Heart right ventricle (tissue), 16 donors: ENCODE measurements around the gene DCAF12. TPM values are rescaled to one million over a fixed set of nuclear protein-coding genes. Genes with fewer than 3 reads are reported as not detected.

Source experiments
- ATAC-seq, 8 donors: fragments of 200-7000 bp; cut with Tn5 transposase; one replicate each; pipeline ENCODE4 v1.9.1; 2020; ENCODE audit warnings: mild to moderate bottlenecking in 8 of 8, moderate library complexity in 8 of 8, moderate number of reproducible peaks in 1 of 8
- DNase-seq, 2 donors: peaks; one replicate each; pipeline ENCODE4 v3.0.0-alpha.2; 2020
- H3K27ac ChIP-seq, 10 donors: fragments of 200-600 bp; sonication (generic) in 2 of 10; one replicate each; pipeline versions ENCODE4 v1.5.0 to v1.8.0; 2020 to 2022; ENCODE audit warnings: mild to moderate bottlenecking in 3 of 10
- H3K27me3 ChIP-seq, 7 donors: fragments of 200-600 bp; one replicate each; pipeline ENCODE4 v1.8.0; 2021 to 2022; ENCODE audit warnings: mild to moderate bottlenecking in 2 of 7
- H3K36me3 ChIP-seq, 9 donors: fragments of 200-600 bp; sonication (generic) in 1 of 9; one replicate each; pipeline versions ENCODE4 v1.5.0 to v1.8.0; 2020 to 2022; ENCODE audit warnings: mild to moderate bottlenecking in 2 of 9
- H3K4me1 ChIP-seq, 9 donors: fragments of 200-600 bp; sonication (generic) in 1 of 9; one replicate each; pipeline versions ENCODE4 v1.5.0 to v1.8.0; 2020 to 2022; ENCODE audit warnings: mild to moderate bottlenecking in 4 of 9
- H3K4me3 ChIP-seq, 10 donors: fragments of 200-600 bp; sonication (generic) in 2 of 10; one replicate each; pipeline versions ENCODE4 v1.5.0 to v1.8.0; 2020 to 2022; ENCODE audit warnings: mild to moderate bottlenecking in 7 of 10, moderate library complexity in 2 of 10
- H3K9me3 ChIP-seq, 11 donors: fragments of 200-600 bp in 10 of 11; sonication (generic) in 2 of 11; one replicate each; pipeline versions ENCODE4 v1.5.0 to v1.8.0; 2013 to 2022; ENCODE audit warnings: mild to moderate bottlenecking in 2 of 11, control low read depth in 1 of 11, moderate library complexity in 1 of 11
- WGBS, 2 donors: extraction: QIAGEN DNeasy Blood & Tissue Kit; methylation state at CpG; one replicate each; pipeline ENCODE4 v1.1.7; 2013; ENCODE audit warnings: inconsistent platforms in 1 of 2; 5-methylcytosine and 5-hydroxymethylcytosine counted together
- intact Hi-C, 10 donors: fragments of 100-400 bp; cut with DNase I; formaldehyde crosslinking; loops; one replicate each; pipeline versions ENCODE4 v1.11.1 to v1.14.2; 2022
- polyA plus RNA-seq, 2 donors: library from polyadenylated mRNA; stranded (reverse); fragments of 200-250 nt; gene quantifications; one replicate each; pipeline ENCODE4 v1.2.3, GENCODE V29; 2013
- total RNA-seq, 10 donors: library from RNA; stranded (reverse); fragmentation: NEBNext Ultra II Directional in 3 of 10; extraction: Animal tissue kit (Norgen Biotek cat#: 25700) in 3 of 10; gene quantifications; one replicate each; pipeline versions ENCODE4 v1.2.1 to v1.2.4, GENCODE V29; 2021 to 2023
- TF ChIP-seq, protein P1 (sequence below), 9 donors: fragments of 200-600 bp; sonication (generic) in 2 of 9; IDR thresholded peaks; one replicate each; pipeline versions ENCODE4 v1.5.0 to v1.8.0; 2021 to 2022; ENCODE audit warnings: antibody characterized with exemption in 9 of 9, mild to moderate bottlenecking in 5 of 9, moderate library complexity in 1 of 9
- donor health status: Arrhythmogenic right ventricular cardiomyopathy.
- donor health status: ischemic (EF 13 %, LVEDD 7.1; RV severe dilation, severe dysfunction).
- donor health status: healthy with polysubstance abuse.
- donor health status: DM: no; HTN: yes; CAD: no.
- donor health status: DM: no; HTN: no; CAD: no.
- donor health status: ischemic (EF 25% LVEDD 6.9; RV normal size, moderate dysfunction).
- donor health status: ischemic (EF 25% LVEDD 5.7; RV mildly dilated, moderate dysfunction).
- donor health status: healthy.
- donor health status: DM: yes; HTN: yes; CAD: no.
- donor health status: Ischemic cardiomyopathy.
- donor health status: ischemic (EF 35%, LVEDD 5.7; RV mildly dilated, moderate dysfunction).
- donor health status: nonischemic (EF 11% LVEDD 7.7; RV severe dilation, severe dysfunction).
- donor health status: DM: yes; HTN: yes; CAD: no.
- donor health status: PGD.
- donor health status: ischemic (EF 29% LVEDD 5.4; RV normal size, mild dysfunction).
- donor health status: nonischemic (EF 23%, LVEDD 6.1; RV moderate dilation, normal function).

The DCAF12 gene
- total and polyA plus RNA-seq, 12 donors: 6.4 to 24.2 (median 15.7) TPM

DNA sequence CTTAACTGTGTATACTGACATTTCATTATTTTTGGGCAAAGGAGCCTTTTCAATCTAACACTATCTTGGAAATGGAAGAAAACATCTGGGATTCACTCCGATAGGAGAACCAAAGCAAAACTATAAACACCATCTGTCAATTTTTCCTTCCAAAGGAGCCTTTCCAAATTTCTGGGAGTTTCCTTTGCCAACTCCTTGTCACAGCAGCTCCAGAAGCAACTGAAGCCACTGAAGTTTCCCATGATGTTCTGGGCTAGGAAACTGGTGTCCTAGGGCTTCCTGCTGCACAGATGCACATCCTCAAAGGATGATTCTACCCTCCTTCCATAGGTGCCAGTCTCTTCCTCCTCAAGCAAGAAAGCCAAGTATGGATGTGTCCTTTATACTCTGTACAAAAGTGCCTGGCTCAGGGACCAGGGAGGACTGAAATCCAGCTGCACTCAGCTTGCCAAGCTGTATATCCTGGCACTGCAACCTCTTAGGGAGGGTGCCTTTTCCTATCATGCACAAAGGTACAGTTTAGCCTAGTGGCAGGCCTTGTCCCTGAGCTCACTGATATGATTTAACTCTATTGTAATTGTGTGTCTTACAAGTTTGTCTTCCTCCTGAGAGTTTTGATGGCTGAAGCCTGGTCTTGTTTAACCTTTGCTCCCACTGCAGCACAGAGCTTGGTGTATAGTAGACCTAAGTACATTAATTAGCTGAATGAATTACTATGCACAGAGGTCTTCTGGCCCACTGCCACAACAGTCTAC lies 43.9 kb upstream of the DCAF12 start:
- Histone ChIP-seq H3K36me3 (no peaks in the 10 kb centered on the region), H3K4me1 (peaks cover 0 to 26% (median 14%) of the 10 kb centered on the region in 9 donors), H3K27me3 (no peaks in the 10 kb centered on the region), H3K27ac (peak overlapping the region in 7 of 10 donors; percentile 20 to 62 (median 38)), H3K4me3 (no peak overlapping the region), H3K9me3 (no peaks in the 10 kb centered on the region)
- WGBS, 2 donors: 46 to 76% methylated on average over 1 of the region's 1 CpG
- TF ChIP-seq, protein P1, sequence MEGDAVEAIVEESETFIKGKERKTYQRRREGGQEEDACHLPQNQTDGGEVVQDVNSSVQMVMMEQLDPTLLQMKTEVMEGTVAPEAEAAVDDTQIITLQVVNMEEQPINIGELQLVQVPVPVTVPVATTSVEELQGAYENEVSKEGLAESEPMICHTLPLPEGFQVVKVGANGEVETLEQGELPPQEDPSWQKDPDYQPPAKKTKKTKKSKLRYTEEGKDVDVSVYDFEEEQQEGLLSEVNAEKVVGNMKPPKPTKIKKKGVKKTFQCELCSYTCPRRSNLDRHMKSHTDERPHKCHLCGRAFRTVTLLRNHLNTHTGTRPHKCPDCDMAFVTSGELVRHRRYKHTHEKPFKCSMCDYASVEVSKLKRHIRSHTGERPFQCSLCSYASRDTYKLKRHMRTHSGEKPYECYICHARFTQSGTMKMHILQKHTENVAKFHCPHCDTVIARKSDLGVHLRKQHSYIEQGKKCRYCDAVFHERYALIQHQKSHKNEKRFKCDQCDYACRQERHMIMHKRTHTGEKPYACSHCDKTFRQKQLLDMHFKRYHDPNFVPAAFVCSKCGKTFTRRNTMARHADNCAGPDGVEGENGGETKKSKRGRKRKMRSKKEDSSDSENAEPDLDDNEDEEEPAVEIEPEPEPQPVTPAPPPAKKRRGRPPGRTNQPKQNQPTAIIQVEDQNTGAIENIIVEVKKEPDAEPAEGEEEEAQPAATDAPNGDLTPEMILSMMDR (IDR thresholded peaks at IDR 0.05): peak in 2 of 9 donors; percentile 14 to 22
- intact Hi-C loops: loop anchor here in 2 of 10 donors (10.0 kb wide), 1 partner anchor 46 kb away; the partner anchor contains the start of gene DCAF12 (in 2 of the 2)
- peak; percentile 54 to 90 (median 78) for ATAC-seq
- DNase-seq: peak in 1 of 2 donors; percentile 17

DNA sequence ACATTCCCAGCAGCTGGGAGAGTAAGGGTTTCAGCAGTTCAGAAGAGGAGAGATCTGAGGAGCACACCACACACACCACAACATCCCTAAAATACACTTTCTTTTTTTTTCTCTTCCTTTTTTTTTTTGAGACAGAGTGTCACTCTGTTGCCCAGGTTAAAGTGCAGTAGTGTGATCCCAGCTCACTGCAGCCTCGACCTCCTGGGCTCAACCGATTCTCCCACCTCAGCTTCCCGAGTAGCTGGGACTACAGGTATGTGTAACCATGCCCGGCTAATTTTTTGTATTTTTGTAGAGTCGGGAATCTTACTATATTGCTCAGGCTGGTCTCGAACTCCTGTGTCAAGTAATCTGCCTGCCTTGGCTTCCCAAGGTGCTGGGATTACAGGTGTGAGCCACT lies 42.6 kb upstream of the DCAF12 start:
- H3K4me3 ChIP-seq: no peak overlapping the region
- no peak overlapping the region for H3K27ac ChIP-seq
- H3K27me3 ChIP-seq: no peaks in the 10 kb centered on the region
- no peaks in the 10 kb centered on the region for H3K36me3 ChIP-seq
- intact Hi-C loops: no loop called here
- 93% methylated on average over 6 of the region's 6 CpGs for WGBS, 2 donors
- peaks cover 0 to 26% (median 14%) of the 10 kb centered on the region in 9 donors for H3K4me1 ChIP-seq
- DNase-seq: no peak
- ATAC-seq: no peak
- H3K9me3 ChIP-seq: no peaks in the 10 kb centered on the region
- TF ChIP-seq, protein P1 (IDR thresholded peaks at IDR 0.05): no peak

DNA sequence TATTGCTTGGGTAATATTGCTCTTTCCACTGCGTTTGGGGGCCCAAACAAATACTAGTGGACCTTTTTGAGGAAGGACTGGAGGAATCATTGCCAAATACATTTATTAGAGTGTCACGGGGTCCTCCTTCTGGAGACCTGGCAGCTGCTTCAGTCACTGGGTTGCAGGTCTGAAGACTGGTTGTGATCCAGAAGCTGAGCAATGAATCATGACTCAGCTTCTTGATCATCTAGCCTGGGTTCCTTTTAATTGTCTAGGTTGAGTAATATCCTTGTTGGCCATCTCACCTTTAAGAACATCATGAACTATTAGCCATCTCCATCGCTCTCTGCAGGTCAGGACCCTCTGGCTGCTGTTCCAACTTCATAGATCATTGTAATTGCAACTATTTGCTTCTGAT lies 36.9 kb upstream of the DCAF12 start:
- intact Hi-C loops: no loop called here
- Histone ChIP-seq H3K27ac (no peak overlapping the region), H3K36me3 (no peaks in the 10 kb centered on the region), H3K9me3 (no peaks in the 10 kb centered on the region), H3K4me3 (no peak overlapping the region), H3K27me3 (no peaks in the 10 kb centered on the region), H3K4me1 (peaks cover 0 to 7% (median 0%) of the 10 kb centered on the region in 9 donors)
- ATAC-seq (no peak), DNase-seq (no peak)
- TF ChIP-seq, protein P1 (IDR thresholded peaks at IDR 0.05): no peak
- WGBS, 2 donors: 74 to 86% methylated on average over 3 of the region's 3 CpGs

DNA sequence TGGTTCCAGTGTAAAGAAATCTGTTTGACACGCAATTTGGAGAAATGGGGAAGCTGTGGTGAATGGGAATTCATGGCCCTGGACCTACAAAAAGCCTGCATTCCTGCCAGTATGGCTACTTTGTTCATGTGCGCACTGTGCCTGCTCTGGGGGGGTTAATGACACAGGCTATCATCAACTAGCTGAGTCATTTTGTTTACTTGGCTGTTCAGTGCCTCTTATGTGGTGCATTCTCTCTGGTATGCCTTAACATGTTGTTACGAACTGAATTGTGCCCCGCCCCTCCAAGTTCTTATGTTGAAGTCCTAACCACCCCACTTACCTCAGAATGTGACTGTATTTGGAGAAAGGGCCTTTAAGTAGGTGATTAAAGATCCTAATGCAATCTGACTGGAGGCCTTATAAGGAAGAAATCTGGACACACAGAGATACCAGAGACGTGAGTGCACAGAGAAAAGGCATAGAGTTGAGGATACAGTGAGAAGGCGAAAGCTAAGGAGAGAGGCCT lies 31.9 kb upstream of the DCAF12 start:
- intact Hi-C loops: no loop called here
- Histone ChIP-seq H3K36me3 (no peaks in the 10 kb centered on the region), H3K4me3 (no peak overlapping the region), H3K27me3 (no peaks in the 10 kb centered on the region), H3K27ac (no peak overlapping the region), H3K4me1 (peaks cover 0 to 2% (median 0%) of the 10 kb centered on the region in 9 donors), H3K9me3 (no peaks in the 10 kb centered on the region)
- ATAC-seq (no peak), DNase-seq (no peak)
- 80 to 84% methylated on average over 6 of the region's 6 CpGs for WGBS, 2 donors
- TF ChIP-seq, protein P1 (IDR thresholded peaks at IDR 0.05): no peak
